UCSD-AML1 (cell line): ENCODE results near the gene DNASE2B.

Experiments
- DNase-seq: peaks from one replicate; lab custom pipeline; 2025; ENCODE audit not compliant: unreplicated experiment; lab: John Stamatoyannopoulos, UW

DNASE2B gene

GRCh38 chr1:84373436-84374141 lies 24.7 kb upstream of the DNASE2B start:
- no peak for DNase-seq

- DNase-seq: no peak
Measured at GRCh38 chr1:84374991-84375696, 23.1 kb upstream of the DNASE2B start.

GRCh38 chr1:84376000-84376910 lies 22.0 kb upstream of the DNASE2B start:
- no peak for DNase-seq

- no peak for DNase-seq
Measured at GRCh38 chr1:84377480-84378095, 20.7 kb upstream of the DNASE2B start.

- no peak for DNase-seq
Measured at GRCh38 chr1:84379138-84379916, 19.0 kb upstream of the DNASE2B start.

- DNase-seq: no peak
Measured at GRCh38 chr1:84379917-84380180, 18.4 kb upstream of the DNASE2B start.

GRCh38 chr1:84382127-84382526 lies 16.2 kb upstream of the DNASE2B start:
- no peak for DNase-seq

GRCh38 chr1:84385347-84385746 lies 12.9 kb upstream of the DNASE2B start:
- DNase-seq: no peak

GRCh38 chr1:84386716-84387479 lies 11.4 kb upstream of the DNASE2B start:
- DNase-seq: no peak

GRCh38 chr1:84387480-84388163 lies 10.7 kb upstream of the DNASE2B start:
- no peak for DNase-seq

- no peak for DNase-seq
Measured at GRCh38 chr1:84390226-84390625, 8.1 kb upstream of the DNASE2B start.

- no peak for DNase-seq
Measured at GRCh38 chr1:84401156-84401555, 2.9 kb downstream of the DNASE2B start.

- no peak for DNase-seq
Measured at GRCh38 chr1:84402060-84402459, 3.8 kb downstream of the DNASE2B start.

GRCh38 chr1:84402501-84402900 lies 4.2 kb downstream of the DNASE2B start:
- no peak for DNase-seq

- DNase-seq: no peak
Measured at GRCh38 chr1:84403347-84403746, 5.1 kb downstream of the DNASE2B start.

GRCh38 chr1:84406346-84406861 lies 8.1 kb downstream of the DNASE2B start:
- DNase-seq: no peak

- no peak for DNase-seq
Measured at GRCh38 chr1:84407524-84407923, 9.2 kb downstream of the DNASE2B start.

GRCh38 chr1:84407958-84408422 lies 9.7 kb downstream of the DNASE2B start:
- no peak for DNase-seq

GRCh38 chr1:84409888-84410287 lies 11.6 kb downstream of the DNASE2B start:
- no peak for DNase-seq
